GM18909 (cell line): ENCODE data around the gene MBNL1.

Source experiments
- ATAC-seq: cut with Tn5 transposase; IDR thresholded peaks from one replicate; pipeline ENCODE4 v1.9.1; 2021; ENCODE audit warnings: mild to moderate bottlenecking; ENCODE audit not compliant: unreplicated experiment, poor library complexity

Gene MBNL1

DNA sequence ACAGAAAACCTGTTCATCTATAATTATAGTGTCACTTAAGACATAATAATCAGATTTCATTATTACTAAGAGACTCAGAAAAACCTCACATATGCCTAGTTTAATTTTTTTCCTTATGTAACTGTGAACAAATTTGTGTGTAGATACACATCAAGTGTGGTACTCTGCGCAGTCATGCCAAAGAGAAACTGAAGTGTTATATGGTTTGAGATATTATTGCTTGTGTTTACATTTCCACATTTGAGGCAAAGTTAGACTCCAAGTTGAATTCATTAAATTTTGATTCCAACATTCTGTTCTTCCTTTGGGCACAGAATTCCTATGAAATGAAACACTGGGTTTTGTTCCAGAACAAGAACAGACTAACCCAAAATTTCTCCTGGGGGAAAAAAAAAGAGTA is 2.2 kb downstream of the MBNL1 start:
- ATAC-seq = no peak

DNA sequence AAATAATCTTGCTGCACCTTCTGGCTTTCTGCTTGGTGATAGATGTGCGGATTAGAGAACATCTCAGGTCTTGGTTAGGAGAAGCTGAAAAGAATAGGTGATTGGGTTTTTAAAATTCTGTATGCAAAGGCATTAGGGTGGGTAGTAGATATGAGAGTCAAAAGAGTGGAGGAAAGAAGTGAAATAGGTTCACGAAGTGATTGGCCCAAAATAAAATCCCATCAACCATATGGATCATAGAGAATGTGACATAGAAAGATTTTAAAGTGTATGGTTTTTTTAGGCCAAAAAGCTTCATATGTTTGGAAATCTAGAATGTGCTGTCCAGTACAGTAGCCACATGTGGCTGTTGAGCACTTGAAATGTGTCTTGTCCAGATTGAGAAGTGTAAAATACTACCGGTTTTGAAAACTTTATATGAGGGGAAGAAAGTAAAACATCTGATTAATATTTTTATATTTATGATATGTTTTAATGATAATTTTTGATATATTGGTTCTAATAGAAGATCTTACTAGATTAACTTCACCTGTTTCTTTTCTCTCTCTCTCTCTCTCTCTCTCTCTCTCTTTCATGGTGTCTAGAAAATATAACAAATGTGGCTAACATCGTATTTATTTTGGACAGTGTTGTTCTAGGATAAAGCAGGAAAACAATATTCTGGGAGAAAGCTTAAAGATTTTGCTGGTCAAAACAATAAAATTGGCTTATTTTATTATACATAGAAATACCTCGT is 2.9 kb downstream of the MBNL1 start:
- no peak for ATAC-seq

DNA sequence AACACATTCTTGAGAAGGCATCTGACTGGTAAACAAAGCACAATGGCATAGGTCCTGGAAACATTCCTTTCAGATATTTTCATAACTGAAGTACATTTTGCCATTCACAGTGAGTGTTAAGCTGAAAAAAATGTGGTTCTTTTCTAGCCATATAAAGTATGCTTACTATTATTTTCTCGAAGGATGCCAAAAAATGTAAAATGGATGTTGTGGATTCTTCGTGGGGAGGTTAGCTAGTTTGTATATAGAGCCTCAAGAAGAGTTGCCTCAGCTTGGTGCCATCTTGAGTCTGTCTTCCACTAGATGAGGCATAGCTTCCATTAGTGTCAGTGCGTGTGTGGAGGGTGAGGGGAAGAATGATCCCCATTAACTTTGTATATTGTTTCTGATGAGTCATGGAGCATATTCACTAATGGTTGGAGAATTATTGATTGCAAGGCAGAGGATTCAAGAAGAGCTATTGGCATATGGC is 4.1 kb downstream of the MBNL1 start:
- ATAC-seq = no peak

DNA sequence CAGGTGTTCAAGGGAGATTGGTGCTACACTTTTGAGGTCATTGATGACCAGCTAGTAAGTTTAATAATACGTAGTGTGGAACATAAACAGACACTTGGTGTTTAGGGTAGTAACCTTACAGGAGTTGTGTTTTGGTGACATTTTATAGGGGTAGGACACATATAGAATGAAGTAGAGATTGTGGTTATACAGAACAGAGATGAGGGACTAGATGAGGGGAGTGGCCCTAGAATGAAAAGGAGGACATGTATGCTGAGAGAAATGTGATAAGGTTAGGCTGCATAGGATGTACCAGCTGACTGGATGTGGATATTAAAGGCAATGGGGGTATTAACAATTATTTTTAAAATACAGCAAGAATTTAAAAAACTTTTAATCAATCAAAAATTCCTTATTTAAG is 8.0 kb downstream of the MBNL1 start:
- ATAC-seq = no peak

DNA sequence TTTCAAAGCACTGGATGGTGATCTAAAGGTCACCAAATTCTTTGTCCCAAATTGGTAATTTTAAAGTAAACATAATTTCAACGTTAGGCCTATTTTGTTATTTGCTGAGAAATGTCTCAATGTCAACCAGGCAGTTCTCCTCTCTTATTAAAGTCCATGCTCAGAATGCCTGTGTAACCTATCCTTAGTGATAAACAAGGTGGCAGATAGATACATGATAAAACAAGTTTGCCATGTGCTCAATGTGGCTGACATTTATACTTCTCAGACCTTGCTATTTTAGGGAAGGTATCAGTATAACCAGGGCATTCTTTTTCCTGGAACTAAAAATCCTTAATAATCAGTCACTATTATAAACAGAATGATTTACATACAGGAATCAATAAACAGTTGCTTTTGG is 8.5 kb downstream of the MBNL1 start:
- ATAC-seq = no peak

DNA sequence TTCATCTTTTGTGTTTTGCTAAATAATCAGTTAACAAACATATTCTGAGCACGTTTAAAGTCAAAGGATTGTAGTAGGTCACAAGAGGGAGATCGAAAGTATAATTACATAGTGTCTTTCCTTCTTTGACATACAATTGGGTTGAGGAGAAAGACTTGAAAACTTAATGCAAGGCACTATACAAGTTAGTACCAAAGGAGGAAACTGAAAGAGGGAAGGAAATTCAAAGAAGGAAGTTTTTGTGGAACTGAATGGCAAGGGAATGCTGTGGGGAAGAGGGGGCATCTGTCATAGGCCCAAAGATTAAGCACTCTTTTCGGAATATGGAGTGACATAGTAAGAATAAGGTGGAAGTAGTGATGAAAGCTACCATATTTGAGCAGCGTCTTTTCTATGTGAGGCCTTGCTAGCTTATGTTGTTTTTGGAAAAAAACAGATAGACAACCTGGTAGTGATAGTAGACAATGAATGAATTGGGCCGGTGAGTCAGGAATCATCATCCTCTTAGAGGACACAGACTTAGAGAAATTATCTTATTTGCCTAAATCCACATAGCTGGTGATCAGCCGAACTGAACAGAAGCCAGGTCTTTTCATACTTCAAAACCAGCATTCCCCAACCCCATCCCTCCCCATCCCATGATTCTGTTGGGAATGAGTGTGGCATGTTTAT is 10.2 kb downstream of the MBNL1 start:
- ATAC-seq = no peak

DNA sequence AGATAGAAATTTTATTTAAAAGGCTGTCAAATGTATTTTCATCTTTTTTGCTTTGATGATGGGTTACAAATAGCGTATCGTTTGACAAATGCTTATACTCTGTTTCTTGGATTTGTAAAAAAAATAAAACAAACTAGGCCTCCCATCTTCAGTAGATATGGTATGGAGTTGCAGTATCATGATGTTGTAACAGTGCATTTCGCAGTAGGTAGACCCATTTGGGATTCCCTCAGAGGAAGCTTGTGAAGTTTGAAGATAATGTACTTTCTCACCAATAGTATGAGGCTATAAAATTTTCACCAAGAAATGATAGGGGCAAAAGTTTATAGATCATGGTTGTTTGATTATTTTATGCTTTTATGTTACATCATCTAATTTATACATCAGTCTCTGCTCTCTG is 10.8 kb downstream of the MBNL1 start:
- no peak for ATAC-seq

DNA sequence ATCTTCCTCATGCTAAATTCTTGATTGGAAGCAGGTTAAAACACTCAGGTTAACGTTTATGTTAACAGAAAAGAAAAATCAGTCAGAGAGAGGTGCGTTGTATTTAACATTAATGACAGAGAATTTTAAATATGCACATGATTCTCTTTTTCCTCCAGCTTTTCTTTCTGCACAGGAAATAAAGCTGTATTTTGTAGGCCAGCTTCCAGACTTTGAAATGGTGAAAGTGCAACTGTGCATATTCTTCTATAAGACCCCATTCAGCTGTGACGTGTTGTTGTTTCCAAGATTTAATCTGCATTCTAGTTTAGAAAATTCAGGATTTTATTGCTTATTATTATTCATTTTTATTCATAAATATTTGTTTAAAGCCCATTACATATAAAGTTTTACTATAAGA is 11.8 kb downstream of the MBNL1 start:
- ATAC-seq = no peak

DNA sequence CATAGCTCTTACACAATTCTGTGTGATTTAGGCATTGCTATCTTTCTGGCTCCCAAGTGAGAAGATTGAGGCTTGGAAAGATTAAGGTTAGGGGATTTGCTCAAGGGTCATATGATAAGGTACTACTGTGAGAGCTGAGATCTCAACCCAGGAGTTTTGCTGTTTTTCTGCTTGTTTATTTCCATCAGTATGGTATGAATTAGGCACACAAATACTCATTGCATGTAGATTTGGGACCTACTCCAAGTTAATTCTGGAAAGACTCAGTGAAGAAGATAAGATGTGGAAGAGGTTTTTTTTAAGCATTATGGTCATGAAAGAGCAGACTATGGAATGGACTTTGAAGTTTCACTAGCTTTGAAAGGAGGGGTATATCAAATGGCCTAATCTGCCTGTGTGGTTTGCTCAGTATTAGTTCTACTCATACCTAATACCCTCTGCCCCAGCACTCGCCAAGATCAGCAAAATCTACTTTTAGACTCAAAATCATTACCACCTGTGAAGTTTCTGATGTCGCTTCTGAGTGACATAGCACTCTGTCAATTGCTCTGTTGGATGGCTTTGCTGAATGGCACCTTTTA is 12.5 kb downstream of the MBNL1 start:
- peak; percentile 82 for ATAC-seq

DNA sequence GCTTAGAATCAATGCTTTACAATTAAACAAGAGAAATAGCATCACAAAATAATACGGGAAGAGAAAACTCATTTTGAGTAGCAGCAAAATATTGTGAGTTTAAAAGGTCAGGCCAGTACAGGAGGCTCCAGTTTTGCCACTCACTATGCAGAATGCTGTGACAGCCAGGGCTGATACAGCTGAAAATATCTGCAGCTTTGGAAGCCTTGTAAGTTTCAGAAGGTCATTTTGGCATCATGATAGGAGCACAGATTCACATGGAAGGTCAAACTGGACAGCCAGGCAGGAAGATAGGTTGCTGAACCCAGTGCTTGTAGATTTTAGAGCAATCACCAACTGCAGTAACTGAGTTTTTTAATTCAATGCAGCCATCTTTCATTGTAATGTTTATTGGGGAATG is 14.1 kb downstream of the MBNL1 start:
- no peak for ATAC-seq

DNA sequence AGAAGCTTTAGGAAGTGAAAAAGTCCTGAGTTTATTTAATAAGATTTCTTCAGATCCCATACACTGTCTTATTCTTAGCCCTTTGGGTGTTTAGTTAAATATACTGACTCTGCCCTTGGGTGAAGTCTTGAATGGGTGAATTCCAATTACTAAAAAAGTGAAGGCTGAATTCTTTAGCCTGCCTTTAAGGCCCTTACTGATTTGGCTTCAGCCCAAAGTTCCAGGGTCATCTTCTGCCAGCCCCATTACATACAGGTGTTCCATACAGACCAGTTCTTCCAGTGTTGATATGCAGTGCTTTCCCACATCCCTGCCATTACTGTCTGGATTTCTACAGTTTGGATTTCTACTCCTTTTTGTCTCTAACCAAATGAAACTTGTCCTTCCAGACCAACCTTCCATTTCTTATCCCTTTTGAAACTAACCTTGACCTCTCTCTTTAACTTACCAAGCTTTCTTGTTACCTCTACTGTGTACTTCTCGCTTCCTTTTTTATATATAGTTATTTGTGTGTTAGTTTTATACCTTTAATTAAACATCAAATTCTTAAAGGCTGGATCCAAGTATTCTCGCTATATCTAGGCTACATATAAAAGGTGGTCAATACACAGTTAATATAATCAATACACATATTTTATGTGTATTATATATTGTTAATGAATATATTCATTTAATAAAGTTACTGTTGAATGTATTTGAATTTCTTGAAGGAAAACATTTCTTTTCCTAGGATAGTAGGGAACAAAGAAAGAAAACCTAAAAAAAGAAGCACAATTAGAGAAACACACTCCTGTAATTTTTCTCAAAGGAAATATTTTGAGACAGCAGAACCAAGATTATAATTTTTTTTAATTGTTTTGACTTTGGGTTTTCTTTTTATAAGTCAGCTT is 15.0 kb downstream of the MBNL1 start:
- ATAC-seq = no peak

DNA sequence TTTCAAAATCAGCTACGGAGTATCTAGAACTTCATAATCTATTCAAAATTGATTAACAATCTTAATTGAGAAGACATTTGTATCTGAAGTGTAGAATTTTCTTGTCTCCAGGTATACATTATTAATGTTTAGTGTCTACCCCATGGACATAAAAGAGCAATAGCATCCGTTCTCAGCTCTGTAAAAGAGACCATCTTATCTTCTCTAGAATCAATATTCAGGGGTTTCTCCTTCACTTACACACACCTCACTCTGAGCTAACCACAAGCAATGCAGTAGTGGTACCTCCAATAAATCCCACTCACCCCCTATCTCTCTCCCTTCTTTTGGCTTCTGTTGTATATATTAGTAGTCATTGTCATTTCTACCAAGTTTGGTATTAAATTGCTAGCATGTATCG is 16.2 kb downstream of the MBNL1 start:
- no peak for ATAC-seq

DNA sequence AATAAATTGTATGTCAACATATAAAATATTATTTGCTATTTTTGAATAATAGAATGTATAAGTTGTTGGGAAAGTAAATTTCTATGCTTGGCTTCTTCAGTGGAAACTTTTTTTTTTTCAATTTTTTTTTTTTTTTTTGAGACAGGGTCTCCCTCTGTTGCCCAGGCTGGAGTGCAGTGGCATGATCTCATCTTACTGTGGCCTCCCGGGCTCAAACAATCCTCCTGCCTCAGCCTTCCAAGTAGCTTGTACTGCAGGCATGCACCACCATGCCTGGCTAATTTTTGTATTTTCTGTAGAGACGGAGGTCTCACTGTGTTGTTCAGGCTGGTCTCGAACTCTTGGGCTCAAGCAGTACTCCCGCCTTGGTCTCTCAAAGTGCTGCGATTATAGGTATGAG is 16.8 kb downstream of the MBNL1 start:
- no peak for ATAC-seq

DNA sequence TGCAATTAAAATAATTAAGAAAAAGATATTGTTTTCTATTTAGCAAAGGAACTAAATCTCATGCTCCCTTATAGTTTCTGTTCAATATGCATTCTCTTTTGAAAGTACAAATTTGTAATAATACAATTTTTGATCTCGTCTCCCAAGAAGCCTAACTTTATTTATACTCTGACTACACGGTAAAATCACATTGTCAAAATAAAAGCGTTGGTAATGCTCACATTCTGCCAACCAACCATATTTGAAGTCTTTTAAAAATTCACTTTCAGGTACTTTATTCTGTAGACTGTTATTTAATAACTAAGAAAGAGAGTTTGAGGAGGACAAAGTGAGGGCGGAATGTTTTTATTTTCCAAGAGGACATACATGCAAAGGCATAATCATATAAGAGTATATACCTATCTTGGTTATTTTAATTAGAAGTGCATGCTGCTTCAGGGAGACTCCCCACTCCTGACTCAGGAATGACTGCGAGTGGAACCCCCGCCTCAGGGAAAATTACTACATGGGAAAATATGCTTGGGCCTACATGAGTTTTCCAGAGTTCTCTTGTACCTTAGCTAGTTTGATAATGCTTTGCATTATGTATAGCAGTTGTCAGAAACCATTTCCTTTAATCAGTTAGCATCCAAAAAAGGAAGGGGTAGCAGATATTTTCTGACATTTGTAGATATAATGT is 19.3 kb downstream of the MBNL1 start:
- no peak for ATAC-seq

DNA sequence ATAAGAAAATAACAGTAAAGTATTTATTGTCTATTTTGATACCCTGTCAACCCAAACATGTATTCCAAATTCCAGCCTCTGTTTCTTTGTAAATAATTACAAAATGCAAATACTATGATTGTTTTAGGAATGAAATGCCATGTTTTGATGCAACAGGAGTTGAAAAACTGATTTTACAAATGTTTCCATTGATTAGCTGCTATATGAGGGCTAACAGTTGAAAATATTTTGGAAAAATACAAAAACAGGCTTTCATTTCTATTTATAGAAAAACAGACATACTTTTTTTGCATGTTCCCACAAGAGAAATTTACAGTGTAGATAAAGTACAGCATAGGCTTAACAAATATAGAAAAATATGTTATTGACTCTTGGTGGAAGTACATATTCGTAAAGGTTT is 20.0 kb downstream of the MBNL1 start:
- no peak for ATAC-seq

DNA sequence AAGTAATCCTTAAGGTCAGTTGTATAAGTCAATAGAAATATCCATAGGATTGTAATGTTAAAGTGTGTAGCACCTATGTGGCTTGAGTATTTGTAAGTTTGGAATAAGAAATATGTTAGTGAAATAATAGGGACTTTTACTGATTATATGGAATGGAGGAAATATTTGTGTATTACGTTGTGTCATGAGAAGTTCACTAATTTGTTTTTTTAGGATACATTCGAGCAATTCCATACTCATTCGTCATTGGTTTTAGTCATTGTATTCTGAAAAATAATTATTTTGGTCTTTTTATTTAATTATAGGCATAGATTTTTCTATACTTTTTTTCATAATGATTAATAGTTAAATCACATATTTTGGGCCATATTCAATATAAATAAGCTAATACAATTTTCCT is 21.0 kb downstream of the MBNL1 start:
- ATAC-seq = no peak

DNA sequence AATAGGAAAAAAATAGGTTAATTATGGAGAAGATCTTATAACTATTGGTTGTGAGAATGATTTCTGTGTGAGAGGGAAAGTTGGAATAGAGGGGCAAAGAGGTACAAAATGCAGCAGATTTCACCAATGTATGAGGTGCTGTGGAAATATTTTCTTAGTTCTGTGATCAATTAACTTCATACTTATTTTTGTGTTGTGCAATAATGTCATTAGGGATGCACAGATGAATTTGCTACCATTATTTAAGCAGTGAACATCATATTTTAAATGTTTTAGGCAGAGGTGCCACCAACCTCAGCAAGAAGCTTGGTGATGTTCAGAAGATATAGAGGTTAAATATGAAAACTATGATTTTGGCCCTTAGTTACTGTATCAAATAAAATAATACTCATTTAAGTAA is 21.6 kb downstream of the MBNL1 start:
- ATAC-seq = no peak

DNA sequence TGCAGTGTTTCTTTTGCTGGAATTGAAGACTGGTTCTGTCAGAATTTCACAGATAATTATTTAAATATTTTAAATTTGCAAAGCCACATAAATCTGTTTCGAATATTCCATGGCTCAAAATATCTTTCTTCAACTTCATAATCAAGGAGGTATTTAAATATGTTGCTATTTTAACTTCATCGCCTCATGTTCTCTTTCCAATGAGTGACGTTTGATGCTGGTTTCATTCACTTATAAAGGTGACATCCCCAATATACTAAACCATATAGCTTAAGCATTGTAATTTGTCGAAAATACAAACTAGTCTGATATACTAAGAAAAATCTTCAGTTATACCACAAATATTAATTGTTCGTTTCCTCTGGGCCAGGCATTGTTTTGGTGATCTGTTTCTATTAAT is 22.5 kb downstream of the MBNL1 start:
- no peak for ATAC-seq

DNA sequence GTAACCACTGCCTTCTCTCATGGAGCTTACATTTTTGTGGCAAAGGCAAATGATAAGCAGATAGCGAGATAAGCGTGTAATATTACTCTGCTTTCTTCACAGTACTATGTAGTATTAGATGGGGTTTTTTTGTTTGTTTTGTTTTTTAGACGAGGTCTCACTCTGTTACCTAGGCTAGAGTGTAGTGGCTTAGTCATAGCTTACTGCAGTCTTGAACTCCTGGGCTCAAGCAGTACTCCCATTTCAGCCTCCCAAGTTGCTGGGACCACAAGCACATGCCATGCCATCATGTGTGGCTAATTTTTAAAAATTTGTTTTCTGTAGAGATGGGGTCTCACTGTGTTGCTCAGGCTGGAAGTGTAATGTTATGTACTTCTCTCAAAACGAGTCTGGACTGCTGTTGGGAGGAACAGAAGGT is 22.9 kb downstream of the MBNL1 start:
- ATAC-seq = no peak

DNA sequence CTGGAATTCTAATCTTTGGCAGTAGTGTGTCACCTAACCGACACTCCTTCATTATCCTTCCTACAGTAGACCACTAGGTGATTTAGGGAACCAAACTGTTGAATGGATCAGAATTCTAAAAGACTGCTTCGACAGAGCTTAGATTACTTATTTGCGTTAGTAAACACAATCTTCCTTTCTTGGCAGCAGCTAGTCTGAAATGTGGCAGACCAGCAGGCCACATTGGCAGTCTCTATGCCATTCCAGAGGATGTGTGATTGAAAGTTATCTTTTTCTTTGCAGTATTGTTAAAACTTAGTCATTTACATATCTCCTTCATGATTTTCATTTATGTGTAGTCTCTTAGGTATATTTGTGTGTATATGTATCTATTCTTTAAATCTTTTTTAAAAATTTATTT is 23.6 kb downstream of the MBNL1 start:
- ATAC-seq = no peak
